Suprapubic skin (tissue), 4 donors: ENCODE results near the gene USP47. TPM values are rescaled to one million over a fixed set of nuclear protein-coding genes. Genes with fewer than 3 reads are reported as not detected.

Experiments
- DNase-seq, 2 donors: peaks; one replicate each; pipeline ENCODE4 v3.0.0-alpha.2; 2019; ENCODE audit warnings: low spot score in 2 of 2
- H3K27ac ChIP-seq: fragments of 200-600 bp; sonication (generic); one replicate; pipeline ENCODE4 v1.5.1; 2019
- H3K27me3 ChIP-seq: fragments of 200-600 bp; sonication (generic); one replicate; pipeline ENCODE4 v1.5.1; 2019
- H3K36me3 ChIP-seq: fragments of 200-600 bp; sonication (generic); one replicate; pipeline ENCODE4 v1.5.1; 2019
- H3K4me1 ChIP-seq: fragments of 200-600 bp; sonication (generic); one replicate; pipeline ENCODE4 v1.5.1; 2019
- H3K4me3 ChIP-seq: fragments of 200-600 bp; sonication (generic); one replicate; pipeline ENCODE4 v1.5.1; 2019; ENCODE audit warnings: mild to moderate bottlenecking
- H3K9me3 ChIP-seq: fragments of 200-600 bp; sonication (generic); one replicate; pipeline ENCODE4 v1.5.1; 2019
- EP300 ChIP-seq: sonication (generic); formaldehyde crosslinking; IDR thresholded peaks from one replicate; pipeline ENCODE4 v1.6.1; 2017; ENCODE audit warnings: antibody characterized with exemption
- POLR2A ChIP-seq, 2 donors: fragments of 450-650 bp; IDR thresholded peaks; one replicate each; pipeline ENCODE4 v1.6.1; 2017; ENCODE audit warnings: antibody characterized with exemption in 2 of 2, mild to moderate bottlenecking in 2 of 2, moderate library complexity in 2 of 2
- POLR2AphosphoS5 ChIP-seq, 3 donors: sonication (generic); formaldehyde crosslinking; IDR thresholded peaks; one replicate each; pipeline ENCODE4 v1.6.1; 2017; ENCODE audit warnings: antibody characterized with exemption in 3 of 3
- WGBS: methylation state at CpG from one replicate; pipeline ENCODE4 v1.1.5; 2018; 5-methylcytosine and 5-hydroxymethylcytosine counted together
- total RNA-seq, 4 donors: library from RNA; depleted of rRNA; stranded (reverse); fragments of >200 nt; gene quantifications; one replicate each; pipeline ENCODE4 v1.1.0, GENCODE V29; 2016
- TF ChIP-seq, protein P1 (sequence below), 2 donors: fragments of 200-600 bp in 1 of 2; fragments of 450-650 bp in 1 of 2; sonication (generic) in 1 of 2; IDR thresholded peaks; one replicate each; pipeline ENCODE4 v1.5.1; 2016 to 2019; ENCODE audit warnings: antibody characterized with exemption in 2 of 2, mild to moderate bottlenecking in 1 of 2, moderate library complexity in 1 of 2

USP47 gene
- total RNA-seq, 4 donors from 2014 or later = 56.0 to 102 (median 72.2) TPM

DNA sequence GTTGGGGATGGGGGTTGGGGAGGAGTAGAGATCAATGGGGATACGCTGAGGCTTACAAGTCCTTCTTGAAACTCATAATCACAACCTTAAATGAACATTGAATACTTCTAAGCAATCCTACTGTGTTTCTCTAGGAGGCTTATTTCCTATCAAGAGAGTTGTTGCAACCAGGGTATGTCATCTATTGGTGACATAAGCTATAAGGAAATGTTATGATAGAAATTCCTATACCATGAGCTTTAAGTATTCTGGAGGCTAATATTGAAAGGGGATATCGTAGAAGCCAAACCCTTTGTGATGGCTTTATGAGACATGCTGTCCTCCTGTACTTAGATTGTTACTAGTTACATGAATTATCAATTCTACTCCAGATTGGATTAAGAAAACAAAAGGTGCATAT, 93.8 kb downstream of the USP47 start:
- WGBS = 100% methylated on average over 2 of the region's 2 CpGs
- H3K4me1 ChIP-seq = no peaks in the 10 kb centered on the region
- H3K27ac ChIP-seq = no peak overlapping the region
- H3K4me3 ChIP-seq = no peak overlapping the region
- no peaks in the 10 kb centered on the region for H3K9me3 ChIP-seq
- no peaks in the 10 kb centered on the region for H3K27me3 ChIP-seq
- no peak for DNase-seq
- peaks cover 56% of the 10 kb centered on the region for H3K36me3 ChIP-seq
- TF ChIP-seq POLR2A (IDR thresholded peaks at IDR 0.05) (no peak), EP300 (no peak), POLR2AphosphoS5 (IDR thresholded peaks at IDR 0.05) (no peak)
- TF ChIP-seq, protein P1, sequence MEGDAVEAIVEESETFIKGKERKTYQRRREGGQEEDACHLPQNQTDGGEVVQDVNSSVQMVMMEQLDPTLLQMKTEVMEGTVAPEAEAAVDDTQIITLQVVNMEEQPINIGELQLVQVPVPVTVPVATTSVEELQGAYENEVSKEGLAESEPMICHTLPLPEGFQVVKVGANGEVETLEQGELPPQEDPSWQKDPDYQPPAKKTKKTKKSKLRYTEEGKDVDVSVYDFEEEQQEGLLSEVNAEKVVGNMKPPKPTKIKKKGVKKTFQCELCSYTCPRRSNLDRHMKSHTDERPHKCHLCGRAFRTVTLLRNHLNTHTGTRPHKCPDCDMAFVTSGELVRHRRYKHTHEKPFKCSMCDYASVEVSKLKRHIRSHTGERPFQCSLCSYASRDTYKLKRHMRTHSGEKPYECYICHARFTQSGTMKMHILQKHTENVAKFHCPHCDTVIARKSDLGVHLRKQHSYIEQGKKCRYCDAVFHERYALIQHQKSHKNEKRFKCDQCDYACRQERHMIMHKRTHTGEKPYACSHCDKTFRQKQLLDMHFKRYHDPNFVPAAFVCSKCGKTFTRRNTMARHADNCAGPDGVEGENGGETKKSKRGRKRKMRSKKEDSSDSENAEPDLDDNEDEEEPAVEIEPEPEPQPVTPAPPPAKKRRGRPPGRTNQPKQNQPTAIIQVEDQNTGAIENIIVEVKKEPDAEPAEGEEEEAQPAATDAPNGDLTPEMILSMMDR (IDR thresholded peaks at IDR 0.05) = no peak

DNA sequence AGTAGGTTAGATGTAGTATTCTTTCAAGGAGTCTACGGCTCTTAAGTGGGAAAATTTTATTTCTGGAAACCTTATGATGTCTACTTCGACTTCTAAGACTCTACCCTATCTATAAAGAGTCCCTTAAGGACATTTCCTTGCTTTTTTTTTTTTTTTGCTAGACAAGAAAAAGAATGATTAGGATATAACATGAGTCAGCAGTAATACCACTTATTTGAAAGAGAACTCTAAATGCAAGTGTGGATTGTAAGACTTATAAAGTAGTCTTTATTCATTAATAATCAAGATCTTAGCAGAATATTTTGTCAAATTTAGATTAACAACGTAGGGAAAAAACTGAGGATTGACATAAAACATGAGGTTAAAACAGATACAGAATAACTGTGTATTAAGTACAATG, 95.7 kb downstream of the USP47 start:
- TF ChIP-seq POLR2AphosphoS5 (IDR thresholded peaks at IDR 0.05) (no peak), POLR2A (IDR thresholded peaks at IDR 0.05) (no peak), EP300 (no peak)
- TF ChIP-seq, protein P1 (IDR thresholded peaks at IDR 0.05) = no peak
- Histone ChIP-seq H3K27ac (no peak overlapping the region), H3K9me3 (no peaks in the 10 kb centered on the region), H3K36me3 (peaks cover 63% of the 10 kb centered on the region), H3K4me1 (no peaks in the 10 kb centered on the region), H3K4me3 (no peak overlapping the region), H3K27me3 (no peaks in the 10 kb centered on the region)
- no peak for DNase-seq
- 80% methylated on average over 3 of the region's 3 CpGs for WGBS

DNA sequence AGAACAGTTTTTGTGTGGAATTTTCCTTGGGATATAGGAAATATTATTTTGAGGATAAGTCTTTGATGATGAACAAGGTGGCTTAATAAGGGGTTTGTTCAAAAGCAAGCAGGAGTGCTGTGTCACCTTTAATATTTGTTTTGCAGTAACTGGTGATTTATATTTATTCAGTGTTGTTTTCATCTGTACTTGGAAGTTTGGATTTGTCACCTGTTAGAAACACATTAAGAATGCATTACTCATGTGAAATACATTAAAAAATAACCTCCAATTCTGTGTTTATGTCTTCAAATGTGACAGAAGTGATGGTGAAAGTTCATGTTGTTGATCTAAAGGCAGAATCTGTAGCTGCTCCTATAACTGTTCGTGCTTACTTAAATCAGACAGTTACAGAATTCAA, 96.2 kb downstream of the USP47 start:
- Histone ChIP-seq H3K36me3 (peaks cover 63% of the 10 kb centered on the region), H3K27ac (no peak overlapping the region), H3K4me1 (no peaks in the 10 kb centered on the region), H3K4me3 (no peak overlapping the region), H3K27me3 (no peaks in the 10 kb centered on the region), H3K9me3 (no peaks in the 10 kb centered on the region)
- 97% methylated on average over 1 of the region's 1 CpG for WGBS
- DNase-seq = no peak
- TF ChIP-seq EP300 (no peak), POLR2AphosphoS5 (IDR thresholded peaks at IDR 0.05) (no peak), POLR2A (IDR thresholded peaks at IDR 0.05) (no peak)
- TF ChIP-seq, protein P1 (IDR thresholded peaks at IDR 0.05) = no peak

DNA sequence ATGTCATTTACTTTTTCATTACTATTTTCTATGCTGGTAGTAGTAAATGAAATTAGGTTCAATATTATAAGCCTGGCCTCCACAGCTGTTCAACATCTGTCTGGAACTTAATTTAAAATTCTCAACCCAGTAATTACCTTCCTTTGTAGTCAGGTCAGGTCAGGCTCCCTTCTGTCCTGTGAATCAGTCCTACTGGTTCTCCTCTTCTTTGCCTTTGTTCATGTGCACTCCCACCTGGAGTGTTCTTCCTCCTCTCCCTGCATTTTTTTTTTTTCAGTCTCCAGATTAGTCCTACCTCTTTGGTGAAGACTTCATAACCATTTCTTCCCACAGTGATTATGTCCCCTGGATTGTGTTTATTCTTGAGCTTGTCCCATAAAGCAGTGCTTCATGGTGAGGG, 98.8 kb downstream of the USP47 start:
- no peak for DNase-seq
- Histone ChIP-seq H3K27ac (no peak overlapping the region), H3K4me3 (no peak overlapping the region), H3K27me3 (no peaks in the 10 kb centered on the region), H3K9me3 (no peaks in the 10 kb centered on the region), H3K36me3 (peaks cover 59% of the 10 kb centered on the region), H3K4me1 (no peaks in the 10 kb centered on the region)
- no peak for TF ChIP-seq POLR2AphosphoS5 (IDR thresholded peaks at IDR 0.05)
- TF ChIP-seq, protein P1 (IDR thresholded peaks at IDR 0.05) = no peak
- no peak for TF ChIP-seq EP300
- no peak for TF ChIP-seq POLR2A (IDR thresholded peaks at IDR 0.05)

DNA sequence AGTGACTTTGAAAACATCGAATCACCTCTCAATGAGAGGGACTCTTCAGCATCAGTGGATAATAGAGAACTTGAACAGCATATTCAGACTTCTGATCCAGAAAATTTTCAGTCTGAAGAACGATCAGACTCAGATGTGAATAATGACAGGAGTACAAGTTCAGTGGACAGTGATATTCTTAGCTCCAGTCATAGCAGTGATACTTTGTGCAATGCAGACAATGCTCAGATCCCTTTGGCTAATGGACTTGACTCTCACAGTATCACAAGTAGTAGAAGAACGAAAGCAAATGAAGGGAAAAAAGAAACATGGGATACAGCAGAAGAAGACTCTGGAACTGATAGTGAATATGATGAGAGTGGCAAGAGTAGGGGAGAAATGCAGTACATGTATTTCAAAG, 100.9 kb downstream of the USP47 start:
- WGBS = 91% methylated on average over 3 of the region's 3 CpGs

More for the DNA sequence above, 100.9 kb downstream of the USP47 start:
- TF ChIP-seq POLR2AphosphoS5 (IDR thresholded peaks at IDR 0.05) (no peak), POLR2A (IDR thresholded peaks at IDR 0.05) (no peak), EP300 (no peak)
- TF ChIP-seq, protein P1 (IDR thresholded peaks at IDR 0.05) = no peak
- no peaks in the 10 kb centered on the region for H3K9me3 ChIP-seq
- H3K4me1 ChIP-seq = no peaks in the 10 kb centered on the region
- no peaks in the 10 kb centered on the region for H3K27me3 ChIP-seq
- no peak overlapping the region for H3K27ac ChIP-seq
- no peak for DNase-seq
- no peak overlapping the region for H3K4me3 ChIP-seq
- peaks cover 56% of the 10 kb centered on the region for H3K36me3 ChIP-seq
